ENCODE measurements around the gene NR2C2. TPM values are rescaled to one million over a fixed set of nuclear protein-coding genes. Genes with fewer than 3 reads are reported as not detected.
"Not testable (repeated sequence)": the region's sequence is repeated elsewhere in the genome, so short reads cannot be mapped to it uniquely, and the experiment has no call there.

NR2C2 gene
- total and polyA plus RNA-seq, 11 donors, result 6.2 to 38.5 (median 28.3) TPM

- H3K4me1 ChIP-seq, result peaks cover 0 to 12% (median 5%) of the 10 kb centered on the region in 12 donors
- DNase-seq, result no peak
- no peak for ATAC-seq
- no peaks in the 10 kb centered on the region for H3K27me3 ChIP-seq
- no peak overlapping the region for H3K4me3 ChIP-seq
- peaks cover 0 to 60% (median 19%) of the 10 kb centered on the region in 9 donors for H3K36me3 ChIP-seq
- H3K9me3 ChIP-seq, result peaks cover 0 to 5% (median 0%) of the 10 kb centered on the region in 12 donors
- no peak overlapping the region for H3K27ac ChIP-seq
- no peak for TF ChIP-seq POLR2A (IDR thresholded peaks at IDR 0.05)
- no peak for TF ChIP-seq CTCF (IDR thresholded peaks at IDR 0.05)
- 74 to 89% (median 84%) methylated on average over 10 to 15 of the region's 15 CpGs for WGBS, 4 donors
- intact Hi-C loops (cut with DNase I), result loop anchor here in 2 of 10 donors (5.0 kb wide), 3 partner anchors 39 to 109 kb away; no protein-coding TSS in a partner anchor
These were observed 46.2 kb upstream of the NR2C2 start for GRCh38 chr3:14900881-14901873.

DNA sequence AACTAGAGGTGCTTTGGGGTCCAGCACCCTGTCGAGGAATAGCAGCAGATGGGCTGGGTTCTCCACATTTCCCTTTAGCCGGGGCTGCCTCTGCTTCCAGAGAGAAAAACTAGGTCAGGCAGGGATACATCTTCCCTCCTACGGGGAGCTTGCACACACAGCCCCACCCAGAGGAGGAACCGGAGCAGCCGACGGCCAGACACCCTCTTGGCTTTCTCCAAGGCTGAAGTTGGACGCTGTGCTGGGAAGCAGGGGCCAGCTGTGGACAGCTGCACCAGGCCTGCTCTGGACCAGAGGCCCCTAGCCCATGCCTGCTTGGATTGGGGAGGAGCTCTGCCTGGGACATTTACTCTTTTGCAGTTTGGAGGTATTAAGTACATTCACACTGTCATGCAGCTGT lies 44.7 kb upstream of the NR2C2 start:
- intact Hi-C loops (cut with DNase I), result loop anchor here in 2 of 10 donors (5.0 kb wide), 3 partner anchors 40 to 110 kb away; no protein-coding TSS in a partner anchor
- peak; percentile 76 to 87 (median 87) for DNase-seq
- Histone ChIP-seq H3K27ac (peak overlapping the region in 5 of 12 donors; percentile 25 to 47 (median 34)), H3K27me3 (no peaks in the 10 kb centered on the region), H3K9me3 (peaks cover 0 to 5% (median 0%) of the 10 kb centered on the region in 12 donors), H3K36me3 (peaks cover 0 to 56% (median 13%) of the 10 kb centered on the region in 9 donors), H3K4me1 (peaks cover 0 to 27% (median 12%) of the 10 kb centered on the region in 12 donors), H3K4me3 (no peak overlapping the region)
- ATAC-seq, result peak; percentile 87 to 96 (median 92)
- 20 to 42% (median 24%) methylated on average over 7 of the region's 7 CpGs for WGBS, 4 donors
- TF ChIP-seq POLR2A (IDR thresholded peaks at IDR 0.05) (no peak), CTCF (IDR thresholded peaks at IDR 0.05) (peak in 5 of 12 donors; percentile 13 to 41 (median 25))

DNA sequence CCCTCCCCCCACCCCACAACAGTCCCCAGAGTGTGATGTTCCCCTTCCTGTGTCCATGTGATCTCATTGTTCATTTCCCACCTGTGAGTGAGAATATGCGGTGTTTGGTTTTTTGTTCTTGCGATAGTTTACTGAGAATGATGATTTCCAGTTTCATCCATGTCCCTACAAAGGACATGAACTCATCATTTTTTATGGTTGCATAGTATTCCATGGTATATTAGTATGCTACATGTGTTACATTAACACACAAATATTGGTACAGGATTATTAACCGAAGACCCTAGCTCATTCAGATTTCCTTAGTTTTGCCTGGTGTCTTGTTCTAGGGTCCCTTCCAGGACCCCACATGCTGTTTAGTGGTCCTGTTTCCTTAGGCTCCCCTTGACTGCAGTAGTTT lies 43.9 kb upstream of the NR2C2 start:
- not testable (repeated sequence) for H3K27ac ChIP-seq, H3K27me3 ChIP-seq, H3K9me3 ChIP-seq, ATAC-seq, DNase-seq, H3K4me3 ChIP-seq
- 81 to 98% (median 89%) methylated on average over 1 to 3 of the region's 3 CpGs for WGBS, 4 donors
- intact Hi-C loops (cut with DNase I), result loop anchor here in 2 of 10 donors (5.0 kb wide), 3 partner anchors 41 to 111 kb away; no protein-coding TSS in a partner anchor
- H3K36me3 ChIP-seq, result peaks cover 0 to 49% (median 7%) of the 10 kb centered on the region in 9 donors
- peaks cover 0 to 35% (median 16%) of the 10 kb centered on the region in 12 donors for H3K4me1 ChIP-seq

DNA sequence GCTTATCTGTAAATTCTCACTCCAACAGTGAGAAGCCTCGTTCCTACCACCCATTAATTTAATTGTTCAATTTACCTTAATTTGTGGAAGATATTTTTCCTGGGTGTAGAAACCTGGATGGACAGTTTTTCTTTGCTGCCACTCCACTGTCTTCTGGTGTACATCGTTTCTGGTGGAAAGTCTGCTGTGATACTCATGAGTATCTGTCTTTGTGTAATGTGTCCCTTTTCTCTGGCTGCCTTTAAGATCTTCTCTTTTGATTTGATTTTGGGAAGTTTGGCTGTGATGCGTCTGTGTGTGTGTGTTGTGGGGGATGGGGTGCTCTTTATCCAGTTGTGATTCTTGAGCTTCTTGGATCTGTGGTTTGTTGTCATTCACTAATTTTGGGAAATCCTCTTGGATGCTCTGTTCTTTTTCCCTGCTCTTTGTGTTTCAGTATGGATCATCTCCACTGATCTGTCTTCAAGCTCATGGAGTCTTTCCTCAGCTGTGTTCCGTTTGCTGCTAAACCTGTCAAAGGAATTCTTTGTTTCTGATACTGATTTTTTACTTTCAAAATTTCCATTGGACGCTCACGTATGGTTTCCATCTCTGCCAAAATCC lies 42.2 kb upstream of the NR2C2 start:
- intact Hi-C loops (cut with DNase I), result no loop called here
- 92 to 95% (median 92%) methylated on average over 6 of the region's 6 CpGs for WGBS, 4 donors
- H3K27me3 ChIP-seq, result no peaks in the 10 kb centered on the region
- TF ChIP-seq CTCF (IDR thresholded peaks at IDR 0.05) (no peak), POLR2A (IDR thresholded peaks at IDR 0.05) (no peak)
- ATAC-seq (no peak), DNase-seq (no peak)
- peaks cover 0 to 5% (median 0%) of the 10 kb centered on the region in 12 donors for H3K9me3 ChIP-seq
- H3K4me3 ChIP-seq, result no peak overlapping the region
- H3K36me3 ChIP-seq, result peaks cover 0 to 47% (median 0%) of the 10 kb centered on the region in 9 donors
- H3K27ac ChIP-seq, result no peak overlapping the region
- peaks cover 0 to 36% (median 16%) of the 10 kb centered on the region in 12 donors for H3K4me1 ChIP-seq
